GM19395 (cell line): ENCODE measurements around the gene ARHGAP15.

ENCODE experiments used
- ATAC-seq: cut with Tn5 transposase; IDR thresholded peaks from one replicate; pipeline ENCODE4 v1.9.1; 2021; ENCODE audit warnings: mild to moderate bottlenecking, moderate library complexity; ENCODE audit not compliant: unreplicated experiment

The ARHGAP15 gene

GRCh38 chr2:143700865-143701264 lies 571.6 kb downstream of the ARHGAP15 start:
- no peak for ATAC-seq

DNA sequence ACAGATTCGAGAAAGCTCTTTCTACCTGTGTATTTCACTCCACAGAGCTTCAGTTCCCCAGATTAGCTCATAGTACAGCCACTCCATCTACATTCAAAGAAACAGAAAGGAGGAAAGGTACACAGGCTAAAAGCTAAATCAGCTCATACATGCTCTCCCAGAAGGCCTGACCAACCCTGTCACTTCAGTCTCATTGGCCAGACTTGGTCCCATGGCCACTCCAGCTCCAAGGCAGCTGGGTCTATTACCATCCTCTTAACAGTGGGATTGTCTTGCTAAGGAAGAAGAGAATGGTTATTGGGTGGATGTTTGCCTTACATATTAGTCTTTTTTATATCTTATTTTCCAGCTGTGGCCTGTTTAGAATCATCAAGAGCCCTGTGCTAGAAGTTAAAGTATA lies 572.6 kb downstream of the ARHGAP15 start:
- no peak for ATAC-seq

GRCh38 chr2:143702931-143703330 lies 573.7 kb downstream of the ARHGAP15 start:
- no peak for ATAC-seq

- ATAC-seq = peak; percentile 87
Measured at GRCh38 chr2:143704451-143705106, 575.4 kb downstream of the ARHGAP15 start.

GRCh38 chr2:143705108-143705707 lies 576.0 kb downstream of the ARHGAP15 start:
- ATAC-seq = no peak

DNA sequence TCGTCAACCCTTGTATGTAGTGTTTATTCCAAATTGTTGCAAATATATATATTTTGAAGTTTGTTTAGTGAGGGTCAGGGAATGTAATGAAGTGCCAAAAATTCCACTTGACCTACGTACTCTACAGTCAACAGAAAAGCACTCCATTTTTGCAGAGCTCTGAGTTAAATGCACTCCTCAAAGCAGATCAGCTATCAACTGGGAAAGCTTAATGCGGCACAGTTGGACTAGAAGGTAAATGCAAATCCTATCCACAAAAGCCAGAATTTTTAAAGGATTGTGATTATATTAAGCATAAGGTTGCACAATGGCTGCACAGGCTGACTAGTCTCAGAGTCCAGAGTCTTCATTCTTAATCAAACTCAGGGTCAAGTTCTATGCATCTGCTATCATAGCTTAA lies 577.1 kb downstream of the ARHGAP15 start:
- ATAC-seq = no peak

DNA sequence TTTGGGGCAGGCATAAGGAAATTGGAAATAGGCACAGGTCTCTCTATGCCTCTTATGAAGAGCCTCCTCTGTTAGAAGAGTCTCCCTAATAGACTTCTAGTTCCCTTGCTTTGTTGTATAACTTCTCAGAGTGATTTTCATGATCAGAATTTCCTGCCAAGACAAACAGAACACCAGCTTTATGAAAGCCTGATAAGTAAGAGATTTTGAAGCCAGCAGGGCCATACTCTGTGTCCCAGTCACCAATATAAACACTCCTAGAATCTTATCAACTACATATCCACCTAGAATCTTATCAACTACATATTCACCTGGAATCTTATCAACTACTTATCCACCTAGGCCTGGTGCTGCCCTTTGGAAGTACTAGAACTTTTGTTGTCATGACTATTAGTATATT lies 579.5 kb downstream of the ARHGAP15 start:
- no peak for ATAC-seq

DNA sequence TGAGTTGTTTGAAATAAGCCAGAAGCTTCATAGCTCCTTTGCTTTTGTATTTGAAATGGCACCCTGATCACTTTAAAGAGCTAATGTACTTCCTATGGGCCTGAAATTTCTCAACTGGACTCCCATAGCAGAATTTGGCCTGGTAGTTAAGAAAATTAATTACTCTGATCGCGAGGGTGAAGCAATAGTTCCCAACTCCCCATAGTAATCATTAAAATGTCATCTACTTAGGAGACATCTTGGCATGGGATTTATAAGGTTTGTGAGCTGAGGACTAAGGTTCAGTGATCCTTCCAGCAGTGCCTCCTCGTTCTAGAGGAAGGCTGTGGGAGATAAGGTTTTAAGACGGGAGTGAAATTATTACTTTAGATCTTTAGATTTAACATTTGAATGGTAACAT lies 581.0 kb downstream of the ARHGAP15 start:
- ATAC-seq = no peak

GRCh38 chr2:143710879-143711278 lies 581.7 kb downstream of the ARHGAP15 start:
- ATAC-seq = no peak

DNA sequence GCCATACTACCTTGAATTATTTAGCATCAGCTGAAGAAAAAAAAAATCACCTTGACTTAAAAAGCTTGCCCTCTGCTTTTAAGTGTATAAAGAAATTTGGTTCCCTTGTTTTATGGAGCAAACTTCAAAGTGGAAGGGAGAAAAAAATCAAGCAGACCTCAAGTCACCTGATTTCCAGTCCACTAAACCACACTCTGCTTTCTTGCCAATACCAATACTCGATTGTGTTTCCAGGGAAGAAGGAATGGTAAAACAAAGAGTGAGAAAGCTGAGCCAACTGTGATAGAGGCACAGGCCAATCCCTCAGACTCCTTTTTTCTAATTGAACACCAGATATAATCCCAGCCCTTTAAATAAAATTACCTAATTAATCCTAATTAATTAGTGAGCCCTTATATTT lies 587.3 kb downstream of the ARHGAP15 start:
- ATAC-seq = no peak

- no peak for ATAC-seq
Measured at GRCh38 chr2:143717053-143717452, 587.8 kb downstream of the ARHGAP15 start.

- no peak for ATAC-seq
Measured at GRCh38 chr2:143717536-143718168, 588.4 kb downstream of the ARHGAP15 start.

DNA sequence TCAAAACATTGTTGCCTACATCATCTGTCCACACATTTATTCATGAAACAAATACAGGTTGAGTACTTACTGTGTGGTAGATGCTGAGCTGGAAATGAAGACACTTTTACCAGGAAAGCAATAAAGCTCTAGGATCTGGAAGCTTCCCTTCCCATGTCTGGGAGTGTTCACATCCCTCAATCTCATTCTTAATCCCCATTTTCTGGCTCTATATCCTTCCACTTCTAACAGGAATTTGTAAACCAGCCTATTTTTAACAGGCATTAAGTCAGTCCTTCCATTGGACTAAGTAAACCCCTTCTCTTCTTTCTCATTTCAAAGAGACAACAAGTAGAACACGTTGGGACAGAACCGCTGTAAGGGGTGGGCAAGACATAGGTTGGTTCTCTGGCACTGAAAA lies 589.5 kb downstream of the ARHGAP15 start:
- ATAC-seq = no peak

DNA sequence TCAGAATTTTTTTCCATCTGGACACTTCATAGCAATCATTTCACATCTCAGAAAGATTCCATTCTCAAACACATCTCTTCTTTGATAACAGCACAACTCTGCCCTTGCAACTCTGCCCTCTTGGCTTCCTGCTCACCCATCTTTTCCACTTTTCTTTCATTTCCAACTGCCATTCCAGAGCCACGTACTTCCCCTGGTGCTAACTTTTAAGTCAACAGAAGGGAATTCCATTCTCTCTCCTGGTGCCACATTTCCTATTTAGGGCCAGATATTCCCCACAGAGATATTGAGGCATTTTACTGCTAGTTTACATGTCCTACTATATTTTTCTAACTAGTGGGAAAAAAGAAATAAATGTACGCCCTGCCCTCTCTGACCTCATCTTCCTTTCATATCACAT lies 590.2 kb downstream of the ARHGAP15 start:
- no peak for ATAC-seq

- ATAC-seq = no peak
Measured at GRCh38 chr2:143720095-143720664, 591.0 kb downstream of the ARHGAP15 start.

DNA sequence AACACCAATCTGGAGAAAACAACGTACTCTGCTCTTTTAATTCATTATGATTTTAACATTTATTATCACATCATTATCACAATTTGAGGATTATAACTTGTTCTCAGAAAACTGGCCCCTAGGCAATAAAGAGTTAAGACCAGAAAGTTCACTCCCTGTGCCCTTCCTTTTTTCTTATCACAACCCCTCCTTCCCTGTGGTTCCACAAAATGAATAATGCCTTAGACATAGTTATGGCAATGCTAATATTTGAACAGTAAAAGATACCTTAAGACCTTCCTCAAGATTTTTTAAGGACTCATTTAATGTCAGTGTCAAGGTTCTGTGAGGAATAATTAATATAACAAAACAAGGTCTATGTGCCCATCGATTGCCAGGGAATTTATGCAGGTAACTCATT lies 596.2 kb downstream of the ARHGAP15 start:
- no peak for ATAC-seq

- no peak for ATAC-seq
Measured at GRCh38 chr2:143726151-143726845, 597.1 kb downstream of the ARHGAP15 start.

DNA sequence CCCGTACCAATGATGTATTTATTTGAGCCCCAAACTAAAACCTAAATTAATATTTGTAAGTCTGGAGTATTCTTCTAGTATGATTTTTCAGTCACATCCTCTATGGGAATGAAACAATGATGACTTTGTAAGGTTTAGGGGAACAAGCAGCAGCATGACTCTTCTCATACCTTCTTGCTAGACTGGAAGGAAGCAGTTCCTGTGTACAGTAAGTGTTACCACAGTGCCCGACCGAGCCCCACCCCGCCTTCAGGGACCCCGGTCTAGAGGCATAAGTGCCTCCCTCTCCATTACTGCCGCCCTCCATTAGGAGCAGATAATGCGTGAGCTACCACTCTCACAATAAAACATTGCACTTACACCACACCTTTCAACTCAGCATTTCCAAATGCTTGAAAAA lies 599.3 kb downstream of the ARHGAP15 start:
- no peak for ATAC-seq

DNA sequence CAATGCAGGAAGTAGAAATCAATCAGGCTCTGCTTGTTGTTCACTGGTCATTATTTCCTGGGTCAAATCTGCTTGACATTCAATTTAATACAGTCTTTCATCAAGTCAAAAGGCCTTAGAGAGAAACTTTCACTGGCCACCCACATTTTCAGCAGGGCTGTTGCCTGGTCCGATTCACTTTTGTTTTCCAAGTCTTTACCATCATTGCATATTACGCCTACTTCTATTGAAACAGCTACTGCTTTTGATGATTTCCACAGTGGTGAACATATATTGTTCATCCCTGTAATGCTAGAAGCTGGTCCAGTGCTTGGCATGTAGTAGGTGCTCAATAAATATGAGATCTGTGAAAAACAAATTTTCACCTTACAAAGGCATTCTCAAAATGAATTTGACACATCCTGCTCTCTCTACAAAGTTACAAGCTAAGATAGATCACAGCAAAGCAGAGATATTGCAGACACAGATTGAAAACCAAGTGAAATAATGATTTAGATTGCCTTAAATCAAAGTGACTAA lies 600.1 kb downstream of the ARHGAP15 start:
- ATAC-seq = no peak

DNA sequence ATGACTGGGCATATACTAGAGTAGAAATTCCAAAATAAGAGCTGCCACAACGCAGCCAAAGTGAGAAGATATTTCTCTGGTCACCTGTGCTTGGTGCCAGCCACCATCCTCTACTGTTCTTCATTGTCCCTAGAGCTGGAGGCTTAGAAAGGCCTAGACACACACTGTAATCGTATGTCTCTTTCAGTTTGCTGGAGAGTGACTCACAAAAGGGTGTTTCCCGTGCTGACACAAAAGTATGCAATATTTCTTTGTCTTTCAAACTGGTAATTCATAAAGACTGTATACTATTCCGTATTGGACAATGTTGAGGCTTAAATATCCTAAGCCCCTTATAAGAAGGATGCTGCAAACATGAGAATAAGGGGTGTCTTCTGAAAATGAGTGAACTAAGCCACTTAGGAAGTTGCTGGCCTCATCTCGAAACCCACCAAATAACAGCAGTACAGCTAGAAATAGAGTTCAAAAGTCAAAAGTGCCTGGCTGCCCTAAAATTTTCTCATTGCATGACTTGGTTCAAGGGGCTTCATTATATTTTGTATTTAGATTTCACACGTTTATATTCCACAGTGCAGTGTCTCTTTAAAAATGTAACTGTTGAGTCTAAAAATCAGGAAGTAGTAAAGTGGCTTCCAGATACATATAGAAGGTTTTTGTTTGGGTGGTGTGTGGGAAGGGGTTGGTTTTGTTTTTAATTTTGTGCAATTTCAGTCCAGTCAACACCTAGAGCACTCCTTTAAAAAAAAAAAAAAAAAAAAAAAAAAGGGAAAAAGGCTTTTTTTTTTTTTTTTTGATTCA lies 601.1 kb downstream of the ARHGAP15 start:
- ATAC-seq = peak; percentile 87

- peak; percentile 46 for ATAC-seq
Measured at GRCh38 chr2:143730953-143731260, 601.7 kb downstream of the ARHGAP15 start.
